ENCODE measurements around the gene PEAR1.

The PEAR1 gene

DNA sequence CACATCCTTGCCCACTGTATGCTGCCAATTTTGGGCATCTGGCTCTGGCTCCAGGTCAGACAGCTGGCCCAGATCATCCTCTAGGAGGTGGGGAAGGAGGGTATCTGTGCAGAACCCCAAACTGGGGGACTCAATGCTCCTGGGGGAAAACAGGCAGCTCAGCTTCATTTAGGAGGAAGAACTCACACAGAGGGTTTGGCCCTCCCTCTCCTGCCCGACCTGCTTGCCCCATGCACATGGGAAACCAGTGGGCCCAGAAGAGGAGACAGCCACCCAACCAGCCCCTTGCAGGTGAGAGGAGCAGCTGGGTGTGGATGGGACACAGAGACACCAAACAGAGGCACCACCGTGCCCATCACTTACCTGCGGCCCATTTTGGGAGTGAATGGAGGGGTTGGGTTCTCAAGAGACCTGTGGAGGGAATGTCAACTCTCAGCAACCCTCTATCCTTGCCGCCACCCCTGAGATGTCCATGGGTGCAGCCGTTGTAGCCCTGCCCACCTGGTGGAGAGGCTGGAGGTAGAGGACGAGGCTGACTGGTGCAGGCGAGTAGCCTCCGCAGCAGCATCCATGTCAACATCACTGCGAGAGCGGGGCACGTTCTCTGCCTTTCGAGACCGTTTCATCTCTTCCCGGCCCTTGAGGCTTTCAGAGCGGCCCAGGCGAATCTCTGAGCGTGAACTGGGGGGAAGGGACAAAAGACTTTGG, 54.5 kb downstream of the PEAR1 start:
- H3K27me3 Mint-ChIP-seq (ENCODE audit: low read depth, poor library complexity): no peaks in the 10 kb centered on the region
- DNase-seq: no peak
- H3K9me3 Mint-ChIP-seq: no peaks in the 10 kb centered on the region
- H3K4me3 Mint-ChIP-seq: no peak overlapping the region
- no peak overlapping the region for H3K27ac Mint-ChIP-seq
- TF ChIP-seq, protein P1, sequence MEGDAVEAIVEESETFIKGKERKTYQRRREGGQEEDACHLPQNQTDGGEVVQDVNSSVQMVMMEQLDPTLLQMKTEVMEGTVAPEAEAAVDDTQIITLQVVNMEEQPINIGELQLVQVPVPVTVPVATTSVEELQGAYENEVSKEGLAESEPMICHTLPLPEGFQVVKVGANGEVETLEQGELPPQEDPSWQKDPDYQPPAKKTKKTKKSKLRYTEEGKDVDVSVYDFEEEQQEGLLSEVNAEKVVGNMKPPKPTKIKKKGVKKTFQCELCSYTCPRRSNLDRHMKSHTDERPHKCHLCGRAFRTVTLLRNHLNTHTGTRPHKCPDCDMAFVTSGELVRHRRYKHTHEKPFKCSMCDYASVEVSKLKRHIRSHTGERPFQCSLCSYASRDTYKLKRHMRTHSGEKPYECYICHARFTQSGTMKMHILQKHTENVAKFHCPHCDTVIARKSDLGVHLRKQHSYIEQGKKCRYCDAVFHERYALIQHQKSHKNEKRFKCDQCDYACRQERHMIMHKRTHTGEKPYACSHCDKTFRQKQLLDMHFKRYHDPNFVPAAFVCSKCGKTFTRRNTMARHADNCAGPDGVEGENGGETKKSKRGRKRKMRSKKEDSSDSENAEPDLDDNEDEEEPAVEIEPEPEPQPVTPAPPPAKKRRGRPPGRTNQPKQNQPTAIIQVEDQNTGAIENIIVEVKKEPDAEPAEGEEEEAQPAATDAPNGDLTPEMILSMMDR (IDR thresholded peaks at IDR 0.05): no peak
- H3K4me1 Mint-ChIP-seq: no peaks in the 10 kb centered on the region
- H3K36me3 Mint-ChIP-seq (ENCODE audit: low read depth): peaks cover 87% of the 10 kb centered on the region

DNA sequence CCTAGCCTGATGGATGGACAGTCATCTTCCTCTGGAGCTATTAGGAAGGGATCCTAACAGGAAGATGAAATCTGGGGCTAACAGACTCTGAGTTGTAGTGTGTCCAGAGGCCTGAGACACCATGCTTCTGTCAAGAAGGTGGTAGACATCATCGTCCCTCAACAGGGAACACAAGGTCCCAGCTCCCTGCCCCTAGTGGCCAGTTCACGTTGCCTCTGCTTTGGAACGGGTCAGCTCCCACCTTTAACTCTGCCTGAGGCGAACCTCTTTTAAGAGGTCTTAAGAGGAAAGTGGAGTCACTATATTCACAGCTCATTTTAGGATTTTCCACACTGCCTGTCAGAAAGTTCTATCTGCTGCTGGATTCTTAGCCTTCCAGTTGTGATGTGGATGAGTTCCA, 55.2 kb downstream of the PEAR1 start:
- peaks cover 81% of the 10 kb centered on the region for H3K36me3 Mint-ChIP-seq (ENCODE audit: low read depth)
- no peaks in the 10 kb centered on the region for H3K9me3 Mint-ChIP-seq

DNA sequence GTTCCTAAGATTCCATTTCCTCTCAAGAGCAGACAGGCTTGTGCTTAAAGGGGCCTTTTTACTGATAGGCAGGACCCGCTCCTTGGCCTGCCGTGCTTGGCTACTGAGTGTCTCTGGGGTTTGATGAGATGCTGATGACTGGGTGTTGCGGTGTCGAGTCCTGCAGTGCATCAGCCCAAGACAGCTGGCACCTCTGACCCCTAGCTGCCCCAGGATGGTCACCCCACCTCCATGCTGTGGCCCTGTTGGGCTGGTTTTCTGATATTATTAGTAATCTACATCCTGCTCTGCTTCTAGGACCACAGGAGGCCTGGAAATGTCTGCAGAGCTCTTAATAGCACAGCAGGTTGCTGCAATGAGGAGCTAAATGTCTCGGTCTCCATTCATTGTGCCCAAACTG, 55.6 kb downstream of the PEAR1 start:
- H3K27ac Mint-ChIP-seq: no peak overlapping the region
- H3K36me3 Mint-ChIP-seq (ENCODE audit: low read depth): peaks cover 76% of the 10 kb centered on the region
- H3K27me3 Mint-ChIP-seq (ENCODE audit: low read depth, poor library complexity): no peaks in the 10 kb centered on the region
- TF ChIP-seq, protein P1 (IDR thresholded peaks at IDR 0.05): no peak
- no peaks in the 10 kb centered on the region for H3K4me1 Mint-ChIP-seq
- no peak overlapping the region for H3K4me3 Mint-ChIP-seq
- H3K9me3 Mint-ChIP-seq: no peaks in the 10 kb centered on the region
- DNase-seq: no peak

More for the DNA sequence above, 55.2 kb downstream of the PEAR1 start:
- no peak overlapping the region for H3K4me3 Mint-ChIP-seq
- no peaks in the 10 kb centered on the region for H3K27me3 Mint-ChIP-seq (ENCODE audit: low read depth, poor library complexity)
- H3K4me1 Mint-ChIP-seq: no peaks in the 10 kb centered on the region
- no peak for DNase-seq
- H3K27ac Mint-ChIP-seq: no peak overlapping the region
- TF ChIP-seq, protein P1 (IDR thresholded peaks at IDR 0.05): no peak

DNA sequence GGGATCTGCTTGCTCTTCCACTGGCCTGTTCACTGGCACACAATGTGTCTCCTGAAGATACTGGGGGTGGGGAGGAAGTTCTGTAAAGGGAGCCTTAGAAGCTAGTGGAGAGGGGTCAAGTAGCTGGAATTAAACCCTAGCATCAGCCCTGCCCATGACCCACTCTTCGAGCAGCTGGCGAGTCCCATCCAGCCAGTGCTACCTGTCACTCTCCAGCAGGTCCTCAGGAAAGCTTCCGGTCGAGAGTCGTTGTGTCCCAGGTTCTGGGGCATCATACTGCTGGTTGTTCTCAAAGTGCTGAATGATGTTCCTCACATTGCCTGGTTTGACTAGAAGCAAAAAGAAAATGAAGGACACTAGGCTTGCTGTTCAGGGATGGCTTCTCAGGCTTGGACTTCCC, 57.9 kb downstream of the PEAR1 start:
- no peaks in the 10 kb centered on the region for H3K9me3 Mint-ChIP-seq
- TF ChIP-seq, protein P1 (IDR thresholded peaks at IDR 0.05): no peak
- peaks cover 68% of the 10 kb centered on the region for H3K36me3 Mint-ChIP-seq (ENCODE audit: low read depth)
- DNase-seq: no peak
- no peak overlapping the region for H3K27ac Mint-ChIP-seq
- no peak overlapping the region for H3K4me3 Mint-ChIP-seq
- H3K27me3 Mint-ChIP-seq (ENCODE audit: low read depth, poor library complexity): peaks cover 2% of the 10 kb centered on the region
- no peaks in the 10 kb centered on the region for H3K4me1 Mint-ChIP-seq

DNA sequence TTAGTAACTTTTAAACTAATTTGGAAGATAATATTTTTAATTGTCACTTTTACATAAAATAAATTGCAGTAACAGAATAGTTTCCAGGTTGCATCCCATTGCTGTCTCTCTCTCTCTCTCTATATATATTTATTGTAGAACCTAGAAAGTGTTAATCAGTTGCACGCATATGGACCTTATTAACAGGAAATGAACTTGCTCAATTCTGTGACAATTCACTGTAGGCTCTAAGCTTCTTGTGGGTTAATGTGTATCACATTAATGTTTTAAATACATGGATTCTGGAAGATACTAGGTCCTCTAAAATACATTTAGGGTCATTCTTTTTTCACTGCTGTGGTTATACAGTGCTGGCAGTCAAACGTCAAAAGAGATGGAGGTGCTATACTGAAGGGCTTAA, 60.1 kb downstream of the PEAR1 start:
- peaks cover 73% of the 10 kb centered on the region for H3K36me3 Mint-ChIP-seq (ENCODE audit: low read depth)
- no peak for DNase-seq

More for the DNA sequence above, 60.1 kb downstream of the PEAR1 start:
- no peak overlapping the region for H3K27ac Mint-ChIP-seq
- H3K27me3 Mint-ChIP-seq (ENCODE audit: low read depth, poor library complexity): peaks cover 2% of the 10 kb centered on the region
- peaks cover 6% of the 10 kb centered on the region for H3K4me1 Mint-ChIP-seq
- TF ChIP-seq, protein P1 (IDR thresholded peaks at IDR 0.05): no peak
- H3K9me3 Mint-ChIP-seq: no peaks in the 10 kb centered on the region
- H3K4me3 Mint-ChIP-seq: no peak overlapping the region
